ENCODE measurements around the gene TPT1.

TPT1 gene

GRCh38 chr13:45333251-45333976, 7.6 kb downstream of the TPT1 start:
- Histone ChIP-seq H3K4me3 (ENCODE audit: low read depth, low read length) (no peak overlapping the region), H3K27me3 (ENCODE audit: control insufficient read depth, insufficient read depth, low read length) (no peaks in the 10 kb centered on the region), H3K27ac (ENCODE audit: low read depth, low read length) (no peak overlapping the region), H3K9ac (ENCODE audit: low read length) (no peak overlapping the region), H3K36me3 (ENCODE audit: control insufficient read depth, insufficient read depth, low read length) (peaks cover 40% of the 10 kb centered on the region), H3K9me3 (ENCODE audit: control insufficient read depth, insufficient read depth, low read depth, low read length) (no peaks in the 10 kb centered on the region), H3K4me1 (ENCODE audit: control insufficient read depth, insufficient read depth, low read length) (peaks cover 12% of the 10 kb centered on the region; the same call in 1 of the 2 replicates)

DNA sequence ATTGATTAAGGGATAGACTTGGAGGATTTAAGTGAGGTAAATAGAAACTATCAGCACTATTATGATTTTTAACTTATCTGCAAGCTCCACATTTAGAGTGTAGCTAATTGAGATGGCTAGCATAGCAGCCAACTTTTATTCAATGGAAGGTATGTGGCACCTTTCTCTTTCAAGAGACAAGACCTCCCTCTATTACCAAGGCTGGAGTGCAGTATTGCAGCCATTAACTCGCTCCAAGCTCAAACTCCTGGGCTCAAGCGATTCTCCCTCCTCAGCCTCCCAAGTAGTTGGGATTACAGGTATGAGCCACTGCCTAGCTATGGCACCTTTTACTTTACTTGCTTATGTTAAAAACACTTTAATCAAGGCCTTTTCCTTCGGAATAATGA, 8.2 kb downstream of the TPT1 start:
- H3K4me3 ChIP-seq (ENCODE audit: low read depth, low read length): no peak overlapping the region
- H3K36me3 ChIP-seq (ENCODE audit: control insufficient read depth, insufficient read depth, low read length): peaks cover 34% of the 10 kb centered on the region
- no peak overlapping the region for H3K9ac ChIP-seq (ENCODE audit: low read length)
- peaks cover 12% of the 10 kb centered on the region; the same call in 1 of the 2 replicates for H3K4me1 ChIP-seq (ENCODE audit: control insufficient read depth, insufficient read depth, low read length)
- peak overlapping the region; percentile 16; the same call in 1 of the 2 replicates for H3K27ac ChIP-seq (ENCODE audit: low read depth, low read length)
- no peaks in the 10 kb centered on the region for H3K27me3 ChIP-seq (ENCODE audit: control insufficient read depth, insufficient read depth, low read length)
- H3K9me3 ChIP-seq (ENCODE audit: control insufficient read depth, insufficient read depth, low read depth, low read length): no peaks in the 10 kb centered on the region

- H3K4me1 ChIP-seq (ENCODE audit: control insufficient read depth, insufficient read depth, low read length): peaks cover 12% of the 10 kb centered on the region; the same call in 1 of the 2 replicates
- H3K9me3 ChIP-seq (ENCODE audit: control insufficient read depth, insufficient read depth, low read depth, low read length): no peaks in the 10 kb centered on the region
- H3K36me3 ChIP-seq (ENCODE audit: control insufficient read depth, insufficient read depth, low read length): peaks cover 28% of the 10 kb centered on the region
- no peaks in the 10 kb centered on the region for H3K27me3 ChIP-seq (ENCODE audit: control insufficient read depth, insufficient read depth, low read length)
- no peak overlapping the region for H3K4me3 ChIP-seq (ENCODE audit: low read depth, low read length)
- H3K9ac ChIP-seq (ENCODE audit: low read length): no peak overlapping the region
- H3K27ac ChIP-seq (ENCODE audit: low read depth, low read length): peak overlapping the region; percentile 16; the same call in 1 of the 2 replicates
Observed at GRCh38 chr13:45332036-45332830, 8.8 kb downstream of the TPT1 start.

DNA sequence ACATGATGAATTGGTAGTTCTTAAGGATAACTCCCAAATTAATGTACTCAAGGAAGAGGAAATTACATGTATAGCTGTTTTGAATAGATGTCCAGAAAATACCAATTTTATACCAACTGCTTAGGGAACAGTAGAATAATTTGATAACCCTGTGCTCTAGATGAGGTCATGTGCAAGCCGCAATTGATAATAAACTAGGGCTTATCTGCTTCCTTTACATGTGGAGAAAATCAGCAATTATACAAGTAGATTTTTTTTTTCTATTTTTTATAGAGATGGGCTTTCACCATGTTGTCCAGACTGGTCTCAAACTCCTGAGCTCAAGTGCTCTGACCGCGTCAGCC, 9.3 kb downstream of the TPT1 start:
- H3K27ac ChIP-seq (ENCODE audit: low read depth, low read length): no peak overlapping the region

GRCh38 chr13:45331123-45331619, 9.8 kb downstream of the TPT1 start:
- Histone ChIP-seq H3K27ac (ENCODE audit: low read depth, low read length) (no peak overlapping the region), H3K4me1 (ENCODE audit: control insufficient read depth, insufficient read depth, low read length) (peaks cover 12% of the 10 kb centered on the region; the same call in 1 of the 2 replicates), H3K27me3 (ENCODE audit: control insufficient read depth, insufficient read depth, low read length) (no peaks in the 10 kb centered on the region), H3K4me3 (ENCODE audit: low read depth, low read length) (no peak overlapping the region), H3K36me3 (ENCODE audit: control insufficient read depth, insufficient read depth, low read length) (peaks cover 17% of the 10 kb centered on the region), H3K9ac (ENCODE audit: low read length) (no peak overlapping the region), H3K9me3 (ENCODE audit: control insufficient read depth, insufficient read depth, low read depth, low read length) (no peaks in the 10 kb centered on the region)

More for the DNA sequence above, 9.3 kb downstream of the TPT1 start:
- H3K4me3 ChIP-seq (ENCODE audit: low read depth, low read length): no peak overlapping the region
- H3K9ac ChIP-seq (ENCODE audit: low read length): no peak overlapping the region
- H3K36me3 ChIP-seq (ENCODE audit: control insufficient read depth, insufficient read depth, low read length): peaks cover 22% of the 10 kb centered on the region
- H3K4me1 ChIP-seq (ENCODE audit: control insufficient read depth, insufficient read depth, low read length): peaks cover 12% of the 10 kb centered on the region; the same call in 1 of the 2 replicates
- no peaks in the 10 kb centered on the region for H3K9me3 ChIP-seq (ENCODE audit: control insufficient read depth, insufficient read depth, low read depth, low read length)
- no peaks in the 10 kb centered on the region for H3K27me3 ChIP-seq (ENCODE audit: control insufficient read depth, insufficient read depth, low read length)

DNA sequence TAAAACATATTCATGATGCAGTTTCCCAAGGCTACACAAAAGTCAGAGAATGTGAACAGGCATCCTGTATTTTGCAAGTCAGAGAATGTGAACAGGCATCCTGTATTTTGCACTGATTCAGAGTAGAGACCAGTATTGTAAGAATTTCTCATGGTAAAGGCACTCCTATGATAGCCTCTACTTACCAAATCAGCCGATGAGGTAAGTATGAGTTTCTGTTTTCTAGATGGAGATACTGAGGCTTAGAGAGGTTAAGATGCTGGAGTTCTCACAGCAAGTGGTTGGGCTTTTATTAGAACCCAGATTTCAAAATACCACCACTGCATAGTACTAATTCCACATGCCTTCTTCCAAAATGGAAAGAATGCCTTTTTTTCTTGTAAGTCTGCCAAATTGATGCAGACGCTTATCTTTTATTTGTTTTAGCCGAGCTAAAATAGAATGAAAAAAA, 12.3 kb downstream of the TPT1 start:
- Histone ChIP-seq H3K27me3 (ENCODE audit: control insufficient read depth, insufficient read depth, low read length) (no peaks in the 10 kb centered on the region), H3K9me3 (ENCODE audit: control insufficient read depth, insufficient read depth, low read depth, low read length) (no peaks in the 10 kb centered on the region), H3K4me3 (ENCODE audit: low read depth, low read length) (no peak overlapping the region), H3K36me3 (ENCODE audit: control insufficient read depth, insufficient read depth, low read length) (no peaks in the 10 kb centered on the region), H3K9ac (ENCODE audit: low read length) (no peak overlapping the region), H3K4me1 (ENCODE audit: control insufficient read depth, insufficient read depth, low read length) (peaks cover 12% of the 10 kb centered on the region; the same call in 1 of the 2 replicates), H3K27ac (ENCODE audit: low read depth, low read length) (no peak overlapping the region)

DNA sequence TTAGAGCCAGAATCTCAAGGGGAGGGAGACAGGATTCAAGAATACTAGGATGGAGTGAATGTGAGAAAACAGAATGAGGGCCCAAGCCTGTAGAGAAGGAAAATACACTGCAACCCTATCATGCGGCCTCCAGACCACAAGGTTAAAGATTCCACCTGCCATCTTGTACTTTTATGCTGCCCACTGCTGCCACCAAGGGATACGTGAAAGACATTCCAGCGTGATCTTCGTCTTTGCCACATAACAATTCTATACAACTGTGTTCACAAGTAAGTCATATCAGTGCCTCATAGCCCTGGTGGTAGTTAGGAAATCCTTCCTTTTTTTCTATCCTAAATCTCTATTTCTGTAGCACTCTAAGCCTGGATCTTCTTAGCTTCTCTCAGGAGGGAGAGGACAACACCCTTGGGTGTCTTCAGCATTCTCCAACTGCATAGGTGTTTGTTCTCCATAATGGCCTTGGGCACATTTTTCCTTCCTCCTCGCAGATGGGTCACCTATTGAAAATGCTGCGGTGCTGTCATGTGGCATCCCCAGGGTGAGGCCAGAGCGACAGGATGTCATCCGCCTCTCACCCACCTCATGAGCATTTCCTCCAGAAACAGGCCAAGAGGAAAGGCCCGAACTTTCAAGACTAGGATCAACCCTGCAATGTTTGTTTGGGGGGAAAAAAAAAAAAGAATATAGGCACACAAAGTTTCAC, 13.6 kb downstream of the TPT1 start:
- H3K36me3 ChIP-seq (ENCODE audit: control insufficient read depth, insufficient read depth, low read length): no peaks in the 10 kb centered on the region
- H3K4me3 ChIP-seq (ENCODE audit: low read depth, low read length): no peak overlapping the region
- H3K27me3 ChIP-seq (ENCODE audit: control insufficient read depth, insufficient read depth, low read length): no peaks in the 10 kb centered on the region
- no peaks in the 10 kb centered on the region for H3K9me3 ChIP-seq (ENCODE audit: control insufficient read depth, insufficient read depth, low read depth, low read length)
- no peak overlapping the region for H3K9ac ChIP-seq (ENCODE audit: low read length)
- peaks cover 3% of the 10 kb centered on the region; the same call in 1 of the 2 replicates for H3K4me1 ChIP-seq (ENCODE audit: control insufficient read depth, insufficient read depth, low read length)
- H3K27ac ChIP-seq (ENCODE audit: low read depth, low read length): no peak overlapping the region

DNA sequence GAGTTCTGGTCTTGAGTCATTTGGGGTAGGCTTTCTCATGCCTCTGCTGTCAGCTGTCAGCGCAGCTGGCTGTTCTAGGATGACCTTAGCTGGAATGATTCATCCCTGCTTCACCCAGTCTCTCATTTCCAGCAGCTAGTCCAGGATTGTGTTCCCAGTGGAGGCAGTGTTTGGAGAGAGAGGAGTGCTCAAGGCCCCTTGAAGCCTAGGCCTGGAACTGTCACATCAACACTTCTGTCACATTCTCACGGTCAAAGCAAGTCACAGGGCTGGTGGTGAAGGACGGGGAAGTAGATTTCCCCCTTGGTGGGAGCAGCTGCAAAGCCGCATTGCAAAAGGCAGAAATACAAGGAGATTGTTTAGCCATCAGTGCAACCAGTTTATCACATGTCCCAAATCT, 15.2 kb downstream of the TPT1 start:
- Histone ChIP-seq H3K4me3 (ENCODE audit: low read depth, low read length) (no peak overlapping the region), H3K27me3 (ENCODE audit: control insufficient read depth, insufficient read depth, low read length) (no peaks in the 10 kb centered on the region), H3K27ac (ENCODE audit: low read depth, low read length) (no peak overlapping the region), H3K4me1 (ENCODE audit: control insufficient read depth, insufficient read depth, low read length) (no peaks in the 10 kb centered on the region; the same call in 1 of the 2 replicates), H3K36me3 (ENCODE audit: control insufficient read depth, insufficient read depth, low read length) (no peaks in the 10 kb centered on the region), H3K9ac (ENCODE audit: low read length) (no peak overlapping the region), H3K9me3 (ENCODE audit: control insufficient read depth, insufficient read depth, low read depth, low read length) (no peaks in the 10 kb centered on the region)

DNA sequence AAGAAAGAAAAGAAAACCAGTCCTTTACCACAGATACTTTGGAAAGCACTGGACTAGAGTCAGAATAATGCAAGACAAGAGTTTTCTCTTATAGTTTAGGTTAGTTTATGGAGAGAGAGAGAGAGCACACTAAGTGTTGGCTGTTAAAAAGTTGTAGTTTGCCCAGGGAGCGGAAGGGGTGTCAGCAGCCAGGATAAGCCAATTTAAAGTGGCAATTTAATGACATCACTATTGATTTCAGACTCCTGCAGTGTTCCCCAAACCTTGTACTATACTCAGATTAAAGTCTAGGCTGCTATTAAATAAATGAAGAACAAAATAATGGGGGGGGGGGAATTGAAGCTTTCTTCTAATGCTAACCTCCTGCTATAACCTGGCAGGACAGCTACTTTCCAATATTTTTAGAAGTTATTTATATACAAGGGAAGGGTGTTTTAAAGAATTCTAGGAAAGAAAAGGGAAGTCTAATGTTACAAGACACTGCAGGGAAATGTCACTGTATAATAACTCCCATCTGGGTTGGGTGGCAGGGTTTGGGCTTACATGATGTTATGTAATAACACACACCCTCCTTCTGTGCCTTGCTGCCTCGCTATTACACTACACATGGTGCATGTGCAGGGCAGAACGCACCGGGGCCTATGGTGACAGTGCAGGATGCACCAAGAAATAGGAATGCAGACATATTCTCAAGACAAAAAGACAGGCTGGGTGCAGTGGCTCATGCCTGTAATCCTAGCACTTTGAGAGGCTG, 19.9 kb downstream of the TPT1 start:
- Histone ChIP-seq H3K9me3 (ENCODE audit: control insufficient read depth, insufficient read depth, low read depth, low read length) (no peaks in the 10 kb centered on the region), H3K4me3 (ENCODE audit: low read depth, low read length) (no peak overlapping the region), H3K27me3 (ENCODE audit: control insufficient read depth, insufficient read depth, low read length) (no peaks in the 10 kb centered on the region), H3K27ac (ENCODE audit: low read depth, low read length) (no peak overlapping the region), H3K36me3 (ENCODE audit: control insufficient read depth, insufficient read depth, low read length) (no peaks in the 10 kb centered on the region), H3K4me1 (ENCODE audit: control insufficient read depth, insufficient read depth, low read length) (peaks cover 2% of the 10 kb centered on the region; the same call in 1 of the 2 replicates), H3K9ac (ENCODE audit: low read length) (no peak overlapping the region)

DNA sequence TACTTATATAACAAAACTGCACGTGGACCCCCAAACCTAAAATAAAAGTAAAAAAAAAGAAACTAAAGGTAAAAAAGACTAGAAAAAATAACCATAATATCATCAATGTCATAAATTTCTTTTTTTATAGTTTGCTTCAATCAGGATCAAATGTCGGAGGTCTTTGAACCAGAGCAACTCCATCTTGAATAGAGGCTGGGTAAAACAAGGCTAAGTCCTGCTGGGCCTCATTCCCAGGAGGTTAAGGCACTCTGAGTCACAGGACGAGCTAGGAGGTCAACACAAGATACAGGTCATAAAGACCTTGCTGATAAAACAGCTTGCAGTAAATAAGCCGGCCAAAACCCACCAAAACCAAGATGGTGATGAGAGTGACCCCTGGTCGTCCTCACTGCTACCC, 24.0 kb downstream of the TPT1 start:
- H3K9me3 ChIP-seq (ENCODE audit: control insufficient read depth, insufficient read depth, low read depth, low read length): no peaks in the 10 kb centered on the region
- no peaks in the 10 kb centered on the region for H3K27me3 ChIP-seq (ENCODE audit: control insufficient read depth, insufficient read depth, low read length)
- no peak overlapping the region for H3K9ac ChIP-seq (ENCODE audit: low read length)
- 0 out of 2 replicates have a peak, but pooled peaks cover 2% of the 10 kb centered on the region for H3K4me1 ChIP-seq (ENCODE audit: control insufficient read depth, insufficient read depth, low read length)
- H3K4me3 ChIP-seq (ENCODE audit: low read depth, low read length): no peak overlapping the region
- H3K27ac ChIP-seq (ENCODE audit: low read depth, low read length): no peak overlapping the region
- H3K36me3 ChIP-seq (ENCODE audit: control insufficient read depth, insufficient read depth, low read length): no peaks in the 10 kb centered on the region

Data from HUES6 (cell line).